GM19468 (cell line): ENCODE data around the gene PLPPR5.
"Not testable (repeated sequence)": the region's sequence is repeated elsewhere in the genome, so short reads cannot be mapped to it uniquely, and the experiment has no call there.

ENCODE experiments used
- ATAC-seq: cut with Tn5 transposase; IDR thresholded peaks from one replicate; pipeline ENCODE4 v1.9.1; 2021; ENCODE audit warnings: mild to moderate bottlenecking, moderate library complexity, moderate number of reproducible peaks; ENCODE audit not compliant: unreplicated experiment; ENCODE audit errors: extremely low read depth

PLPPR5 gene

GRCh38 chr1:98920441-98921110 is 84.1 kb downstream of the PLPPR5 start:
- ATAC-seq, result no peak

GRCh38 chr1:98919652-98920051 is 85.0 kb downstream of the PLPPR5 start:
- ATAC-seq, result no peak

- no peak for ATAC-seq
These were observed 85.5 kb downstream of the PLPPR5 start for GRCh38 chr1:98919211-98919610.

DNA sequence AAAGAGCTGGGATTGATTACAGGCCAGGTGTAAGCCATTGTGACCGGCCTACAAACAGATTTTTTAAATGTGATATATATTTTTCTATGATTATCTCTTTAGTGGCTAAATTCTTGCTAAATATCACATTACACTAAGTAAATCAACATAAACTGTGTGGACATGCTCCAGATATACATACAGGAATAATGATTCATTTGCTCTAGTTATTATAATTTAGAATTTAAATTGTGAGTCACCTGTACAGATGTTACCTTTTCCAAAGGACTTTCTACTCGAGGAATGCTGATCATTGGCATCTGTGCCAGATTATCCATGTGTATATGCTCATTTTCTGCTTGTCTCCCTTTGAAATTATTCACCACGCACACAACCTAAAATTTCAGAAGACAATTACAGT is 90.1 kb downstream of the PLPPR5 start:
- ATAC-seq, result no peak

DNA sequence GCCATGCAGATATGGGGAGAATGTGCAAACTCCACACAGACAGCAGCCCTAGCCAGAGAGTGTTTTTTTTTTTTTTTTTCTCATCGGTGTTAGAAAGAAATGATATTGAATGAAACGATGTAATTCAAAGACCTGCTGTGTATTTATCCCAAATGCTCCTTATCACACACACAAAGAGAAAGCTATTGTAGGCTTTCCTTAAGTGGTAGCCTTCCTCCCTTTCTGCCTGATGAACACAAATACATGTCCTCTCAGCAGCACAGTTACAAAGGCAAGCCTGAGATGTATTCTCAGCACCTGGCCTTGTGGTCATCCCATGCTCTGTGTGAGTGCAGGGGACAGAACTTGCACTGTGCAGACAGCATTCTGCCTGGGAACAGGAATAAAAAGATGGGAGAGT is 93.8 kb downstream of the PLPPR5 start:
- ATAC-seq, result no peak

- ATAC-seq, result no peak
These were observed 95.7 kb downstream of the PLPPR5 start for GRCh38 chr1:98908980-98909379.

GRCh38 chr1:98906809-98907208 is 97.9 kb downstream of the PLPPR5 start:
- no peak for ATAC-seq

DNA sequence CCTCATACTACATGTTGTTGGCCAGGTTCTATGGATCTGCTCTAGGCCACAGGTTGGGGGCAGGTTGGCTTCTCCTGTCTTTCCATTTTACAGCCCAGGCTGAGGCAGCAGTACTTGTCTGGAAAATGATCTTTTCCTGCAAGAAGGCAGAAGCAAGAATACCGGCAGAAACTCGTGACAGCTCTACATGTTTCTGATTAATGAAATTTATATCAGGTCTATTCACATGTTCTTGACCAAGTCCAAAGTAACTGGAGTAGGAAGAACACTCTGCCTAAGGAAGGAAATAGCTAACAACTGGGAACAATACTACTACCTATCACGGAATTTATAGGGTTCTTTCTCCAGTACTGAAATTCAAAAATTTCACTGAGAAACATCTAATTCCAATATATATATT is 98.3 kb downstream of the PLPPR5 start:
- ATAC-seq, result no peak

DNA sequence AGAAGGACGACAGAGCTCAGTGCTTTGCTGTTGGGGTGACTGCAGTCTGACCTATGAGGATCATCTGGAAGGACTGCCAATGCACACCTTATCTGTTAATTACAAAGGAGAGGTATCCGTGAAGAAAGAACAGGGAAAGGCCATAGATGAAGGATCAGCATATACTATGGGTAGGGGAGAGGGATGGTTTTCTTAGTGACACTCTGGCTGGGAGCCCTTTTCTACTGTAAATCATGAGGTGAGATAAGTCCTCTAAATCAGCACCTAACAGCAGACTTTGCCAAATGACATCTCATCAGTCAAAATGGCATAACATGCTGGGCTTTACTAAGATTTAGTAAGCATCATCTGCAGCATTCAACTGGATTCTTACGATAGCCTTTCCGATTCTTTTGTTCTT is 100.0 kb downstream of the PLPPR5 start:
- no peak for ATAC-seq

DNA sequence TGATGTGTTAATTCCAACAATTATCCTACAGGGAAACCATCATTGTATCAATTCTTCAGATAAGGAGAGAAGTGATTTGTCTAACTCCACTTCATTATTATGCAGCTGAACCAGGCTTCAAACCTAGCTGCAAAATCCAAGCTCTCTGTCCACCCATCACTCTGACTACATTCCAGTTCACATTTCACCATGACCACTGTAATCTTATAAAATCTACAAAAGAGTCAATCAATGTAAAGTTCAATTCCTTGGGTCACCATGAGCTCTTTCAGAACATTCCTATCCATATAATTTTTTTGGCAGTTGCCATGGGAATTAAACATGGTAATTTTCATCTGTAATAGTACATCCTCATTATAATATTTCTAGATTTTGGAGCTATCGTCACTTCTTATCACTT is 100.9 kb downstream of the PLPPR5 start:
- no peak for ATAC-seq

DNA sequence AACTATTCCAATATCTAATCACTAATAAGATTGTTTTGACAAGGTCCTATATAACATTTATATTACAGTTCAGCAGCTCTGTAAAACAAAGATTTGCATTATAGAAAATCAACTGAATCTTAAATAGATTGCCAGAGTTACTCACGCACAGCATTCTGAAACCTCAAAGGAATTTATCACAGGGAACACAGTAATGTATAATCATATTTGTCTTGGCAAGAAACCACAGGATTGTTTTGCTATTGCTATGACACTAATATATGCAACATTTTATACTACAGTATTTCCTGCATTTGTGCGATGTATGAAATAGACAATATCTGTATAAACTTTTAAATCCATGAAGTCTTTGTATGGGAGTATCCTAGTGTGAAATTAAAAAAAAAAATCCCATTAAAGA is 101.4 kb downstream of the PLPPR5 start:
- no peak for ATAC-seq

GRCh38 chr1:98898940-98899339 is 105.7 kb downstream of the PLPPR5 start:
- ATAC-seq, result no peak

DNA sequence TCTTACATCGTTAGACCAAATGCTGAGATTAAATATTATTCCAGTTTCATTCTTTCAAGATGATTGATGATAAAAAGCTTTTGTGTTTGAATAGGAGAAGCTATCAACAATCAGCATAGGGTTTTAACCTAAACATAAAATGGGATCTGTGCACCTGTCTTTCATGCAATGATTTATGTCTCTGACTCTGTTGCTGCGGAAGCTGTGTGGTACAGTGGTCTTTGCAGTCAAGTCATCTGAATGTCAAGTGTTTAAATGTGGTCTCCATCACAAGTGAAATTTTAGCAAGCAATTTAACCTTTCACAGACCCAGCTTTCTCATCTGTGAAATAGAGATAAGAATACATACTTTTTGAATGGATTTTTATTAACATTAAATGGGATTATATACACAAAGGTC is 107.2 kb downstream of the PLPPR5 start:
- ATAC-seq, result no peak

DNA sequence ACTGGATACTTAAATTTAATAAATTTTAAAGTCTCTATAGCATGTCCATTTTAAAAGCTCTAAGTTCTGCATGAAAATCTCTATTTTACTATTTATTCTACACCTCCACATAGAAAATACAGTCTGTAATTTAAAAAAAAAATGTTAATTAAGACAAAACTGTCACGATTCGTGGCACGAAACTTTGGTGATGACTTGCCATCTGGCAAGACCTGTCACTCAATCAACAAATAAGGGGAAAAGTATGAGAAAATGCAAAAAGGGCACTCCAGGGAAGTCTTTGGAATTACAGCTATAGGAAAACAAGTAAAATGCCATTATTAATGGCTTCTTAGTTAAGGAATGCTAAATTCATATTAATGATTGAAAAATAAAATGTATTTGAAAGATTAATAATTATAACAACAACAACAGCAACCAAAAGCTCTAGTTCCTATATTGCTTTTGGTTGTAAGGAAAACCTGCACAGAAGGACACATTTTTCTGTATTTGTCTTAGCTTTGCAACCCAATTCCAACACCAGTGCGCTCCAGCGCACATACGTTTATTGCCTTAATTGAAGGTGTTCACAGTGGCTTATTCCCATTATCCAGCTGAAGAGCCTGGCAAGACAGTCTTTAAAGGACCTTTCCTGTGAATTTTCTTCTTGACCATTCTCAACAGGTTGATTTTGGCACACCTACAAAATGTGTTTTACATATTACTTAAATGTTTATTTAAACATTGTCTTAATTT is 107.8 kb downstream of the PLPPR5 start:
- ATAC-seq, result no peak

GRCh38 chr1:98893371-98893770 is 111.3 kb downstream of the PLPPR5 start:
- ATAC-seq, result no peak

DNA sequence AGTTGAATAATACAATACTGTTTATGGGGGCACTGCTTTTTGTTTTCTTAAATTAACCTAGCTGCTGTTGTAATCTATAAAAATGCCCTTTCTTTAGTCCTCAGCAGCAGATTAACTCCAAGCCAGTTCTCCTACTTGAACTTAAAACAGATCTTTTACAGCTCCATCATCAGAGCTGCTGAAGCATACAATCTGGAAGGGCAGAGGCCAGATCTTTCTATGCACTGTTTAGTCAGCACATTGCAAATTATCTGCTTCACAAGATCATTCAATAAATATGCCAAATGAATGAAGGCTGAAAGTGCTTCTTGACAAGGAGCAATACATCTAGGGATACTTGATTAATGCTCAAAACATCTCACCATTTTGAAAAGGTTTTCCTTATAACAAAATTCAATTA is 115.8 kb downstream of the PLPPR5 start:
- ATAC-seq, result no peak

GRCh38 chr1:98887507-98887906 is 117.2 kb downstream of the PLPPR5 start:
- ATAC-seq, result no peak

DNA sequence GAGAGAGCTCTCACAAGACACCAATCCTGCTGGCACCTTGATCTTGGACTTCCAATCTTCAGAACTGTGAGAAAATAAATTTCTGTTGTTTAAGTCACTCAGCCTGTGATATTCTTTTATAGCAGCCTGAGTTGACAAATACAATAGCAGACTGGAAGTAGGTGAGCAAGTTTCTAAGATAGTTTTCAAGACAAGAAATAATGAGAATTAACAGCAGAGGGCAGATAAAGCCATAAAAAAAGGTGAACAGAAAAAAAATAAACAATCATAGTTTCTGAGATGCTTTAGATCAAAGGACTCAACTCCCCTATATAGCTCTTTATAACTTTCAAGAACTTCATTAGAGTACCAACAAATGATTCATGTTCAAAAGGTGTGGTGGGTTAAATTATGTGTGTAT is 119.8 kb downstream of the PLPPR5 start:
- ATAC-seq, result no peak

- ATAC-seq, result no peak
These were observed 122.8 kb downstream of the PLPPR5 start for GRCh38 chr1:98881901-98882300.

- ATAC-seq, result not testable (repeated sequence)
These were observed 123.4 kb downstream of the PLPPR5 start for GRCh38 chr1:98881234-98881633.

GRCh38 chr1:98874828-98875227 is 129.8 kb downstream of the PLPPR5 start:
- ATAC-seq, result no peak
